Measurements from ENCODE around the gene DLGAP4. TPM values are rescaled to one million over a fixed set of nuclear protein-coding genes. Genes with fewer than 3 reads are reported as not detected.

The DLGAP4 gene
- total RNA-seq, 1 experiment from 2014 or later = 59.9 TPM

DNA sequence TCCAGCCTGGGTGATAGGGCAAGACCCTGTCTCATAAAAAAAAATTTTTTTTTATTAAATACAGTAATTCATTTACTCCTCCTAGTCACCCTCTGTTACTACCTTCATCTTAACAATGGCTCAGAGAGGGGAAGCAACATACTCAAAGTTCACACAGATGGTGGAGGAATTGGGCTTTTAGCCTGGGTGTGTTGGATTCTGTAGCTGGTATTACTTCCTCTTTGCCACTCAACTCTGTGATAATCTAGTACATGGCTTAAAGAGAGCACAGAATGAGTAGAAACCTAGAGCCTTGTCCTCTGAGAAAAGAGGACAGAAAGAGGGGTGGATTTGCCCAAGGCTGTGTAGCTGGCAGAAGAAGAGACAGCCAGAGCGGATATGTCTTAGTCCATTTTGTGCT is 96.6 kb downstream of the DLGAP4 start:
- BruUV-seq (replicated peaks) = no TSS peak
- no peaks in the 10 kb centered on the region for H3K9me3 ChIP-seq (ENCODE audit: low read depth, low read length, poor library complexity, severe bottlenecking)
- H3K4me3 ChIP-seq (ENCODE audit: low read depth, low read length, poor library complexity, severe bottlenecking) = no peak overlapping the region
- H3K4me1 ChIP-seq (ENCODE audit: insufficient read depth, low read length, poor library complexity, severe bottlenecking) = no peaks in the 10 kb centered on the region
- DNase-seq (ENCODE audit: low spot score) = no peak
- ChIA-PET CTCF (no interaction called here), POLR2A (ENCODE audit: low non-redundant PET) (no interaction called here)
- no peak overlapping the region for H3K27ac ChIP-seq (ENCODE audit: low read depth, low read length, poor library complexity, severe bottlenecking)
- intact Hi-C loops (cut with micrococcal nuclease; ENCODE audit: unreplicated experiment) = no loop called here
- TF ChIP-seq EZH2 (IDR thresholded peaks at IDR 0.05; ENCODE audit: borderline replicate concordance, low read depth, low read length, poor library complexity, severe bottlenecking) = no peak
- TF ChIP-seq, protein P1, sequence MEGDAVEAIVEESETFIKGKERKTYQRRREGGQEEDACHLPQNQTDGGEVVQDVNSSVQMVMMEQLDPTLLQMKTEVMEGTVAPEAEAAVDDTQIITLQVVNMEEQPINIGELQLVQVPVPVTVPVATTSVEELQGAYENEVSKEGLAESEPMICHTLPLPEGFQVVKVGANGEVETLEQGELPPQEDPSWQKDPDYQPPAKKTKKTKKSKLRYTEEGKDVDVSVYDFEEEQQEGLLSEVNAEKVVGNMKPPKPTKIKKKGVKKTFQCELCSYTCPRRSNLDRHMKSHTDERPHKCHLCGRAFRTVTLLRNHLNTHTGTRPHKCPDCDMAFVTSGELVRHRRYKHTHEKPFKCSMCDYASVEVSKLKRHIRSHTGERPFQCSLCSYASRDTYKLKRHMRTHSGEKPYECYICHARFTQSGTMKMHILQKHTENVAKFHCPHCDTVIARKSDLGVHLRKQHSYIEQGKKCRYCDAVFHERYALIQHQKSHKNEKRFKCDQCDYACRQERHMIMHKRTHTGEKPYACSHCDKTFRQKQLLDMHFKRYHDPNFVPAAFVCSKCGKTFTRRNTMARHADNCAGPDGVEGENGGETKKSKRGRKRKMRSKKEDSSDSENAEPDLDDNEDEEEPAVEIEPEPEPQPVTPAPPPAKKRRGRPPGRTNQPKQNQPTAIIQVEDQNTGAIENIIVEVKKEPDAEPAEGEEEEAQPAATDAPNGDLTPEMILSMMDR (conservative IDR thresholded peaks at IDR 0.05; ENCODE audit: low read depth, low read length) = no peak
- no peaks in the 10 kb centered on the region for H3K36me3 ChIP-seq (ENCODE audit: insufficient read depth, low read length, poor library complexity, severe bottlenecking)
- H3K27me3 ChIP-seq (replicated peaks; ENCODE audit: insufficient read depth, low read depth, low read length, poor library complexity) = no peaks in the 10 kb centered on the region

DNA sequence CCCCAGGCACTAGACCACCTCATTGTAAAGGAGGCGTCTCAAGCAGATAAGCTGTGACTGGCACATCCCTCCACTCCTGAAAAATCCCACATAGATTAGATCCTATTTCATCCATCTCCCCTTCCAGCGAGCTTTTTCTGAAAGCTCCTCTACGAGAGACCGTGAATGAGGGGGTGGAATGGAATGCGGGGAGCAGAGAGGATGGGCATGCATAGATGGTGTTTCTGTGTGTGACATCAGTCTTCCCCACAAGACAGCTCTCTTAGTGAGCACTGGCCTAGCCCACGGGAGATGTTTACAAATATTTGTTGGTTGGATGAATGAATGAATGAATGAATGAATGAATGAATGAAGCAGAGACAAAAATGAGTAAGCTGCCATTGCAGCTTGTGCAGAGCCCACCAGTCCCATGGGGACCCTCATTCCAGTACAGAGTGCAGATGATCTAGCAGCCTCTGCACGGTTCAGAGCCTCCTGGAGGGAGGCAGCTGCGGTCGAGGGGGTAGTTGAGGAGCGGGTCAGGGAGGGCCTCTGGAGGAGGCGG is 98.4 kb downstream of the DLGAP4 start:
- CTCF ChIA-PET = no interaction called here
- DNase-seq (ENCODE audit: low spot score) = no peak
- H3K27me3 ChIP-seq (replicated peaks; ENCODE audit: insufficient read depth, low read depth, low read length, poor library complexity) = no peaks in the 10 kb centered on the region

DNA sequence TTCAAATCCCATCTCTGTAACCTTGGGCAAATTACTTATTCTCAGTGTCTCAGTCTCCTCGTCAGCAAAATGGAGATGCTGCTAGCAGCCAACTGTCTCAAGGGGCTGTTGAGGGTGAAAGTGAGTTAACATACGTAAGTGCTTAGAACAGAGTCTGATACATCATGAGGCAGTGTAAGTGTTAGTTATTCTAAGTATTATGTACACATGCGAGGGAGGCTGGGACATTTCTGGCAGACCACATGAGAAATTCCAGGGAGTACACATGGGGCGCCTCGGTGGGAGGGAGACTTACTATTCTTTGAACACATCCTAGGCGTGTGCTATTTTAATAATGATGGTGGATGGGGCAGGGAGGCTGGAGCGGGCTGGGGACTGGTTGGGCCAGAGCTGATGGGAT is 99.1 kb downstream of the DLGAP4 start:
- Histone ChIP-seq H3K36me3 (ENCODE audit: insufficient read depth, low read length, poor library complexity, severe bottlenecking) (no peaks in the 10 kb centered on the region), H3K4me3 (ENCODE audit: low read depth, low read length, poor library complexity, severe bottlenecking) (no peak overlapping the region), H3K9me3 (ENCODE audit: low read depth, low read length, poor library complexity, severe bottlenecking) (no peaks in the 10 kb centered on the region), H3K27ac (ENCODE audit: low read depth, low read length, poor library complexity, severe bottlenecking) (no peak overlapping the region), H3K27me3 (replicated peaks; ENCODE audit: insufficient read depth, low read depth, low read length, poor library complexity) (no peaks in the 10 kb centered on the region), H3K4me1 (ENCODE audit: insufficient read depth, low read length, poor library complexity, severe bottlenecking) (peaks cover 5% of the 10 kb centered on the region)
- ChIA-PET CTCF (no interaction called here), POLR2A (ENCODE audit: low non-redundant PET) (no interaction called here)
- TF ChIP-seq, protein P1 (conservative IDR thresholded peaks at IDR 0.05; ENCODE audit: low read depth, low read length) = no peak
- no peak for TF ChIP-seq EZH2 (IDR thresholded peaks at IDR 0.05; ENCODE audit: borderline replicate concordance, low read depth, low read length, poor library complexity, severe bottlenecking)
- intact Hi-C loops (cut with micrococcal nuclease; ENCODE audit: unreplicated experiment) = no loop called here
- DNase-seq (ENCODE audit: low spot score) = no peak
- no TSS peak for BruUV-seq (replicated peaks)

More for the DNA sequence above, 98.4 kb downstream of the DLGAP4 start:
- BruUV-seq (replicated peaks) = no TSS peak
- intact Hi-C loops (cut with micrococcal nuclease; ENCODE audit: unreplicated experiment) = no loop called here
- Histone ChIP-seq H3K4me3 (ENCODE audit: low read depth, low read length, poor library complexity, severe bottlenecking) (no peak overlapping the region), H3K9me3 (ENCODE audit: low read depth, low read length, poor library complexity, severe bottlenecking) (no peaks in the 10 kb centered on the region), H3K4me1 (ENCODE audit: insufficient read depth, low read length, poor library complexity, severe bottlenecking) (peaks cover 5% of the 10 kb centered on the region), H3K36me3 (ENCODE audit: insufficient read depth, low read length, poor library complexity, severe bottlenecking) (no peaks in the 10 kb centered on the region), H3K27ac (ENCODE audit: low read depth, low read length, poor library complexity, severe bottlenecking) (no peak overlapping the region)
- POLR2A ChIA-PET (ENCODE audit: low non-redundant PET) = interaction anchor here (0.6 kb wide), 1 partner anchor 48 kb away, joined by 9 read pairs; no protein-coding TSS in a partner anchor
- TF ChIP-seq EZH2 (IDR thresholded peaks at IDR 0.05; ENCODE audit: borderline replicate concordance, low read depth, low read length, poor library complexity, severe bottlenecking) = no peak
- TF ChIP-seq, protein P1 (conservative IDR thresholded peaks at IDR 0.05; ENCODE audit: low read depth, low read length) = no peak

Data from A673 (cell line).